GM12892 (cell line): ENCODE measurements around the gene ATIC.
A peak's percentile ranks its signal among the peaks of the same experiment; 100 is the strongest.

Source experiments
- DNase-seq: peaks from one replicate; pipeline ENCODE4 v3.0.0; 2011; ENCODE audit not compliant: insufficient read length
- FAIRE-seq: peaks from 2 replicates; lab custom pipeline; 2011; peaks lifted over from hg19 to GRCh38; lab: Jason Lieb, UNC
- POLR2A ChIP-seq: IDR thresholded peaks from 2 replicates; pipeline ENCODE4 v1.6.1; 2011; ENCODE audit warnings: low read depth, low read length, control low read depth
- POLR2AphosphoS5 ChIP-seq: IDR thresholded peaks from 2 replicates; pipeline ENCODE4 v1.6.1; 2011; ENCODE audit warnings: low read depth, low read length, control low read depth
- TAF1 ChIP-seq: IDR thresholded peaks from 2 replicates; pipeline ENCODE4 v1.6.1; 2011; ENCODE audit warnings: low read depth, mild to moderate bottlenecking, control low read depth, low read length, borderline replicate concordance

ATIC gene

DNA sequence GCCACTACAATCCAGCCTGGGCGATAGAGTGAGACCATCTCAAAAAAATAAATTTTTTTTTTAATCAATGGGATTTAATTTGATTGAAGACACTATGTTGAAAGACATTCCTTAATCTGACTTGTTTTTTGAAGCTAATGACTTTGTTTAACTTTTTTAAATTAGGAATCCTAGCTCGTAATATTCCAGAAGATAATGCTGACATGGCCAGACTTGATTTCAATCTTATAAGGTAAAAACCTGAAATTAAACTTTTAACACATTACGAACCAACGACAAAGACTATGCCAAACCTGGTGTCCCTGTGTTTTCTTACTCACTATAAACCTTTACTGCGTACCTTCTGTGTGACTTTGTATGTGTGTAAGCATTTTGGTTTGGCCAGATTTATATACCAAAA lies 7.6 kb downstream of the ATIC start:
- TF ChIP-seq POLR2A, result no peak
- TF ChIP-seq TAF1, result no peak
- no peak for TF ChIP-seq POLR2AphosphoS5
- DNase-seq (no peak), FAIRE-seq (no peak)

DNA sequence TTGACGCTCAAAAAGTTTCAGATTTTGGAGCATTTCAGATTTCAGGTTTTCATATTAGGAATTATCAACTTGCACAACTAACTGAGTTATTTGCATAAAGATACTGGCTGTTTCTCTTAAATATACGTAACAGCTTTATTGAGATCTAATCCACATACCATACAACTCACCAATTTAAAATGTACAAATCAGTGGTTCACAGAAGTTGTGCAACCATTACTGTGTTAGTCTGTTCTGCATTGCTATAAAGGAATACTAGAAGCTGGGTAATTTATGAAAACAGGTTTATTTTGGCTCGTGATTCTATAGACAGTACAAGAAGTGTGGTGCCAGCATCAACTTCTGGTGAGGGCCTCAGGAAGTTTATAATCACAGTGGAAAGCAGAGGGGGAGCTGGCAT lies 8.2 kb downstream of the ATIC start:
- FAIRE-seq (no peak), DNase-seq (no peak)
- no peak for TF ChIP-seq POLR2AphosphoS5
- no peak for TF ChIP-seq TAF1
- no peak for TF ChIP-seq POLR2A

DNA sequence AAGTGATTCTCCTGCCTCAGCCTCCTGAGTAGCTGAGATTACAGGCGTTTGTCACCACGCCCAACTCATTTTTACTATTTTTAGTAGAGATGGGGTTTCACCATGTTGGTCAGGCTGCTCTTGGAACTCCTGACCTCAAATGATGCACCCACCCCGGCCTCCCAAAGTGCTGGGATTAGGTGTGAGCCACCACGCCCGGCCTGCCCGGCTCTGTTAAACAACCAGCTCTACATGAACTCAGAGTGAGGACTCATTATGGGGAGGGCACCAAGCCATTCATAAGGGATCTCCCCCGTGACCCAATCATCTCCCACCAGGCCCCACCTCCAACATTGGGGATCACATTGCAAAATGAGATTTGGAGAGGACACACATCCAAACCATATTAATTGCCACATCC lies 8.8 kb downstream of the ATIC start:
- TF ChIP-seq POLR2A, result no peak
- no peak for TF ChIP-seq POLR2AphosphoS5
- TF ChIP-seq TAF1, result no peak
- DNase-seq (no peak), FAIRE-seq (no peak)

GRCh38 chr2:215324811-215325210 lies 13.0 kb downstream of the ATIC start:
- TF ChIP-seq TAF1 (no peak), POLR2A (no peak), POLR2AphosphoS5 (no peak)
- no peak for DNase-seq
- no peak for FAIRE-seq

DNA sequence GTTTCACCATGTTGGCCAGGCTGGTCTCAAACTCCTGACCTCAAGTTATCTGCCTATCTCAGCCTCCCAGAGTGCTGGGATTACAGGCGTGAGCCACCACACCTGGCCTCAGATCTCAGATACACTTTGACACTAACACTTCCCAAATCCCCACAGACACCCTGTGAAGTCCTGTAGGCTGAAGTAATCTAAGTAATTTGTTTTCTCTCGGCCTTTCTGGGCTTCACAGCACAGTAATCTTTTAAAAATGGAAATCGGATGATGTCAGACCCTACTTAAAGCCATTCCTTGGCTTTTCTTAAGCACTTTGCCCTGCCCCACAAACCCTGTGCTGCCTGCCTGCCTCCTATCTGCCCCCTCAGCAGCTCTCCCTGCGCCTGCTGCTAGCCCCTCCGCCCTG lies 16.2 kb downstream of the ATIC start:
- no peak for DNase-seq
- no peak for TF ChIP-seq POLR2AphosphoS5
- TF ChIP-seq TAF1, result no peak
- TF ChIP-seq POLR2A, result no peak
- no peak for FAIRE-seq

GRCh38 chr2:215332872-215333595 lies 21.2 kb downstream of the ATIC start:
- TF ChIP-seq TAF1, result no peak
- TF ChIP-seq POLR2A, result no peak
- no peak for TF ChIP-seq POLR2AphosphoS5
- FAIRE-seq (peak; percentile 5), DNase-seq (no peak)

DNA sequence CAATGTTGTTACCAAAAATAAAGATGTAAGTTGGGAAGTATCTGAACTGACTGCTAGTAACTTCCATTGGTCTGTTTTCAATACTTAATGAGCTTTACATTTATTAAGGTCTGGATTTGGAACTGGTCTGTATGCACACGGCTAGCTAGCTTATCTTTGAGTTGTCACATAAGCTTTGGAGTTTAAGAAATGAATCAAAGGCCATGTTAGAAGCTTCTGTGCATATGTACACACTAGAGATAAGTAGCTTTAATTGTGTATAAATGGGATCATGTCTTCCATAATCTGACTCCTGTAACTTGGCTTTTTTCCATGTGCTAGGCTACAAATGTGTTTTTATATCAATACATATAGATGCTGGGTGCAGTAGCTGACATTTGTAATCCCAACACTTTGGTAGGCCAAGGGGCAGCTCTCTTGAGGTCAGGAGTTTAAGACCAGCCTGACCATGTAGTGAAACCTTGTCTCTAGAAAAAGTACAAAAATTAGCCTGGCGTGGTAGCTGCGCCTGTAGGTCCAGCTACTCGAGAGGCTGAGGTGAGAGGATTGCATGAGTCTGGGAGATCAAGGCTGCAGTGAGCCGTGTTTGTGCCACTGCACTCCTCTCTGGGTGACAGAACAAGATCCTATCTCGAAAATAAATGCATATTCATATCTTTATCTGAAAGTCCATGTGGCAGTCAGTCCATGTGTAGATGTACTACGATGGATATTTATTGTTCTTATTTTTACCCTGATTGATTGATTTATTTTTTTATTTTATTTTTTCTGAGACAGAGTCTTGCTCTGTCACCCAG lies 27.2 kb downstream of the ATIC start:
- DNase-seq (no peak), FAIRE-seq (no peak)
- no peak for TF ChIP-seq POLR2AphosphoS5
- no peak for TF ChIP-seq POLR2A
- TF ChIP-seq TAF1, result no peak

- TF ChIP-seq TAF1 (no peak), POLR2A (no peak), POLR2AphosphoS5 (no peak)
- FAIRE-seq, result no peak
- no peak for DNase-seq
These were observed 36.0 kb downstream of the ATIC start for GRCh38 chr2:215347878-215348277.

- FAIRE-seq (no peak), DNase-seq (no peak)
- no peak for TF ChIP-seq POLR2AphosphoS5
- no peak for TF ChIP-seq TAF1
- no peak for TF ChIP-seq POLR2A
These were observed 40.7 kb downstream of the ATIC start for GRCh38 chr2:215352602-215353001.

- TF ChIP-seq POLR2A (no peak), TAF1 (no peak), POLR2AphosphoS5 (no peak)
- no peak for DNase-seq
- no peak for FAIRE-seq
These were observed 43.2 kb downstream of the ATIC start for GRCh38 chr2:215354771-215355695.

DNA sequence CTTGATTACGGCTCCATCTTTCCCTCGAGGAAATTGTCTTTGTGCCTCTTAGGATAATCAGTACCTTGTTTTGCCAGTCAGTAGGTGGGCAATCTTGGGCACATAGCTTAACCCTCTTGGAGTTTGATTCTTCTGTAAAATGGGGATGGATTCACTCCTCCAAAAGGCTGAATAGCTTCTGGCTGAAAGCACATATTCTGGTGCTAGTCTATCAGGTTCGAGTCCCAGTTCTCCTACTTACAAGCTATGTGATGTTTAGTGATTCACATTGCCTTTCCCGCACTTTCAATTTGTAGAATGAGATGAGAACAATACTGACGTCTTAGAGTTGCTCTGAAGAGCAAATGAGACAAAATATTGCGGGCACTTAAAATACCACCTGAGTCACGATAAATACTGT lies 43.9 kb downstream of the ATIC start:
- FAIRE-seq (no peak), DNase-seq (no peak)
- TF ChIP-seq POLR2A, result no peak
- no peak for TF ChIP-seq POLR2AphosphoS5
- TF ChIP-seq TAF1, result no peak
